Esophagus (tissue), 2 donors: ENCODE data around the gene SLC4A4. TPM values are rescaled to one million over a fixed set of nuclear protein-coding genes. Genes with fewer than 3 reads are reported as not detected.

ENCODE experiments used
- H3K27ac ChIP-seq, 2 donors: one replicate each; pipeline ENCODE4 v1.5.1; 2013; ENCODE audit warnings: low read depth in 2 of 2, mild to moderate bottlenecking in 2 of 2, inconsistent platforms in 1 of 2, low read length in 1 of 2, moderate library complexity in 1 of 2
- H3K27me3 ChIP-seq, 2 donors: one replicate each; pipeline ENCODE4 v1.6.1; 2013; ENCODE audit warnings: low read length in 2 of 2, control low read depth in 1 of 2, mild to moderate bottlenecking in 1 of 2; ENCODE audit not compliant: insufficient read depth in 2 of 2, control insufficient read depth in 1 of 2
- H3K36me3 ChIP-seq, 2 donors: one replicate each; pipeline ENCODE4 v1.6.1; 2013; ENCODE audit warnings: low read length in 1 of 2; ENCODE audit not compliant: control insufficient read depth in 2 of 2, insufficient read depth in 2 of 2
- H3K4me1 ChIP-seq, 2 donors: one replicate each; pipeline ENCODE4 v1.6.1; 2013; ENCODE audit warnings: low read length in 1 of 2; ENCODE audit not compliant: control insufficient read depth in 2 of 2, insufficient read depth in 2 of 2
- H3K4me3 ChIP-seq, 2 donors: one replicate each; pipeline ENCODE4 v1.5.1; 2013; ENCODE audit warnings: low read length in 2 of 2, mild to moderate bottlenecking in 2 of 2, low read depth in 1 of 2, moderate library complexity in 1 of 2
- H3K9me3 ChIP-seq, 2 donors: one replicate each; pipeline ENCODE4 v1.6.1; 2013; ENCODE audit warnings: mild to moderate bottlenecking in 2 of 2, low read depth in 1 of 2, low read length in 1 of 2, moderate library complexity in 1 of 2; ENCODE audit not compliant: control insufficient read depth in 2 of 2, insufficient read depth in 1 of 2
- WGBS, 2 donors: extraction: QIAGEN DNeasy Blood & Tissue Kit; methylation state at CpG; one replicate each; pipeline ENCODE4 v1.1.7; 2013; 5-methylcytosine and 5-hydroxymethylcytosine counted together
- polyA plus RNA-seq, 2 donors: library from polyadenylated mRNA; stranded (reverse); fragments of 200-250 nt; gene quantifications; one replicate each; pipeline ENCODE4 v1.2.3, GENCODE V29; 2013
- donor health status: healthy with polysubstance abuse.
- donor health status: Bipolar disorder and iron deficiency.

The SLC4A4 gene
- polyA plus RNA-seq, 2 donors: 0.39 to 0.75 TPM

DNA sequence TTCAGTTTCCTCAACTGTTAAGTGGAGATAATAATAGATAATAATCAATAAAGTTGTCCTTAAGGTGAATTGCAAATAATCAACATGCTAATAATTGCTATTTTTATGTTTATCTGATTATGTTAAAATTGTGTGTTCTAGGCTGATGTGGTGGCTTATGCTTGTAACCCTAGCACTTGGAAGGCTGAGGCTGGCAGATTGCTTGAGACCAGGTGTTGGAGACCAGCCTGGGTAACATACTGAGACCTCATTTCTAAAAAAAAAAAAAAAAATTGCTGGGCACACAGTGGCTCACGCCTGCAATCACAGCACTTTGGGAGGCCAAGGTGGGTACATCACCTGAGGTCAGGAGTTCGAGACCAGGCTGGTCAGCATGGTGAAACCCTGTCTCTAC, 269.9 kb downstream of the SLC4A4 start:
- Histone ChIP-seq H3K4me3 (no peak overlapping the region), H3K9me3 (no peaks in the 10 kb centered on the region), H3K27ac (no peak overlapping the region), H3K4me1 (no peaks in the 10 kb centered on the region), H3K27me3 (no peaks in the 10 kb centered on the region), H3K36me3 (no peaks in the 10 kb centered on the region)
- 45 to 46% methylated on average over 2 of the region's 2 CpGs for WGBS, 2 donors

DNA sequence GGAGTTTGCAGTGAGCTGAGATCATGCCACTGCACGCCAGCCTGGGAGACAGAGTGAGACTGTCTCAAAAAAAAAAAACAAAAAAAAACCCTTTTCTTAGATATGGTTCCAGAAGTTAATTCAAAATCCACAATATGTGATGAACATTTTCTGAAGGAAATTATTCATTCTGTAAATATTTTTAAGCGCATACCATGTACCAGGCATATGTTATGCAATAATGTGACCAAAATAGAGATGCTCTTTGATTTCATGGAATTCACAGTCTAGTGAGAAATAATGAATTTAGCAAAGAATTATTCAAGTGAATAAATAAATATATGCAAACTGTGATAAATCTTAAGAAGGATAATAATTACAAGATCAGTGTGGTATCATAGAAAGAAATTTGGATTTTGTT, 270.3 kb downstream of the SLC4A4 start:
- Histone ChIP-seq H3K36me3 (no peaks in the 10 kb centered on the region), H3K27ac (no peak overlapping the region), H3K4me1 (no peaks in the 10 kb centered on the region), H3K27me3 (no peaks in the 10 kb centered on the region), H3K4me3 (no peak overlapping the region), H3K9me3 (no peaks in the 10 kb centered on the region)
- WGBS, 2 donors: 75 to 98% methylated on average over 2 of the region's 2 CpGs

DNA sequence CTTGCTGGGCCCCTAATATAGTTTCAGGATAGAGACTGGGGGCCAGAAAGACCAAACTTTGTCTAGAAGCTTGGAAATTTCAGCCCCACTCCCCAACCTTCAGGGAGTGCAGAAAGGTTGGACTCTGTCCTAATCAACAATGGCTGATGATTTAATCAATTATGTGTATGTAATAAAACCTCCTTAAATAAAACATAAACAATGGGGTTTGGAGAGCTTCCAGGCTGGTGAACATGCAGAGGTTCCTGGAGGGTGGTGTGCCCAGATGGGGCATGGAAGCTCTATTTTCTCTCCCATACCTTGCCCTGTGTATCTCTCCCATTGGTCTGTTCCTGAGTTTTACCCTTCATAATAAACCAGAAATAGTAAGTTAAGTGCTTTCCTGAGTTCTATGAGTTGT, 270.8 kb downstream of the SLC4A4 start:
- Histone ChIP-seq H3K27ac (no peak overlapping the region), H3K4me3 (no peak overlapping the region), H3K27me3 (no peaks in the 10 kb centered on the region), H3K9me3 (peaks cover 0 to under 1% of the 10 kb centered on the region in 2 donors), H3K4me1 (no peaks in the 10 kb centered on the region), H3K36me3 (no peaks in the 10 kb centered on the region)

DNA sequence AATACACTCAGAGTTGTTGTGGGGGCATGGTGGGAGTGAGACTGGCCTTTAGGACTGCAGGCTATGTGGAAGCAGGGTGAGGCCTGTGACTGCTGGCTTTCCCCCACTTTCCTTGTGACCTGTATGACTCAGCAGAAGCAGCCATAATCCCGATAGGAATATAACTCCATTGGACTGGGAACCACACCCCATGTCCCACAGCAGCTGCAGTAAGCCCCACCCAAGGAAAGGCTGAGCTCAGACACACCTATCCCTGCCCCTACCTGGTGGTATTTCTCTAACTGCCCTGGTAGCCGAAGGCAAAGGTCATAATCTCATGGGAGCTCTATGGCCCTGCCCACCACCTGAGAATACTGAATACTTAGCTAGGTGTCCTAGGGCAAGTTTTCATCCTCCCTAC, 275.8 kb downstream of the SLC4A4 start:
- Histone ChIP-seq H3K36me3 (no peaks in the 10 kb centered on the region), H3K27ac (no peak overlapping the region), H3K4me1 (no peaks in the 10 kb centered on the region), H3K27me3 (no peaks in the 10 kb centered on the region), H3K4me3 (no peak overlapping the region), H3K9me3 (peaks cover 0 to 2% of the 10 kb centered on the region in 2 donors)
- WGBS, 2 donors: 68 to 69% methylated on average over 2 of the region's 2 CpGs

DNA sequence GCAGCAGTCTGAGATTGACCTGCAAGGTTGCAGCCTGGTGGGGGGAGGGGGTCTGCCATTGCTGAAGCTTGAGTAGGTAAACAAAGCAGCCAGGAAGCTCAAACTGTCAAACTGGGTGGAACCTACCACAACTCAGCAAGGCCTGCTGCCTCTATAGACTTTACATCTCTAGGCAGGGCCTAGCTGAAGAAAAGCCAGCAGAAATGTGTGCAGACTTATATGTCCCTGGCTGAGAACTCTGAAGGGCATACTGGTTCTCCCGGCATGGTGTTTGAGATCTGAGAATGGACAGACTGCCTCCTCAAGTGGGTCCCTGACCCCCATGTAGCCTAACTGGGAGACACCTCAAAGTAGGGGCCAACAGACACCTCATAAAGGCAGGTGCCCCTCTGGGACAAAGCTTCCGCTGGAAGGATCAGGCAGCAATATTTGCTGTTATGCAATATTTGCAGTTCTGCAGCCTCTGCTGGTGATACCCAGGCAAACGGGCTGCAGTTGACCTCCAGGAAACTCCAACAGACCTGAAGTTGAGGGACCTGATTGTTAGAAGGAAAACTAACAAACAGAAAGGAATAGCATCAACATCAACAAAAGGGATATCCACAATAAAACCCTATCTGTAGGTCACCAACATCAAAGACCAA, 277.5 kb downstream of the SLC4A4 start:
- Histone ChIP-seq H3K27me3 (no peaks in the 10 kb centered on the region), H3K9me3 (peaks cover 0 to 2% of the 10 kb centered on the region in 2 donors), H3K27ac (no peak overlapping the region), H3K36me3 (no peaks in the 10 kb centered on the region), H3K4me1 (no peaks in the 10 kb centered on the region), H3K4me3 (no peak overlapping the region)
- WGBS, 2 donors: 86 to 88% methylated on average over 3 of the region's 3 CpGs
